DOHH2 (cell line): ENCODE results near the gene ITSN2.

Source experiments
- H3F3A ChIP-seq: fragments of 200-600 bp; sonication (generic), shearing (Covaris generic); 2 replicates; pipeline ENCODE4 v1.6.0; 2016; ENCODE audit warnings: antibody characterized with exemption, mild to moderate bottlenecking; ENCODE audit not compliant: control insufficient read depth, insufficient read depth
- H3K27ac ChIP-seq: fragments of 200-600 bp; sonication (generic); 2 replicates; pipeline ENCODE4 v1.5.1; 2014; ENCODE audit warnings: low read depth, mild to moderate bottlenecking, low read length, moderate library complexity
- H3K27me3 ChIP-seq: fragments of 200-600 bp; sonication (generic); 2 replicates; pipeline ENCODE4 v1.6.1; 2014; ENCODE audit warnings: mild to moderate bottlenecking, low read length, mixed read lengths; ENCODE audit not compliant: control insufficient read depth
- H3K36me3 ChIP-seq: fragments of 200-600 bp; sonication (generic); 2 replicates; pipeline ENCODE4 v1.6.1; 2014; ENCODE audit warnings: mild to moderate bottlenecking, low read length, moderate library complexity, mixed read lengths; ENCODE audit not compliant: control insufficient read depth
- H3K4me1 ChIP-seq: fragments of 200-600 bp; sonication (generic); 2 replicates; pipeline ENCODE4 v1.6.1; 2014; ENCODE audit warnings: mild to moderate bottlenecking, low read length, mixed read lengths; ENCODE audit not compliant: control insufficient read depth
- H3K4me2 ChIP-seq: fragments of 200-600 bp; sonication (generic); 2 replicates; pipeline ENCODE4 v1.6.0; 2014; ENCODE audit warnings: mild to moderate bottlenecking, low read length, moderate library complexity
- H3K4me3 ChIP-seq: fragments of 200-600 bp; sonication (generic); 2 replicates; pipeline ENCODE4 v1.5.1; 2014; ENCODE audit warnings: mild to moderate bottlenecking, low read length, mixed read lengths
- H3K79me2 ChIP-seq: fragments of 200-600 bp; sonication (generic); 2 replicates; pipeline ENCODE4 v1.6.1; 2014; ENCODE audit warnings: mild to moderate bottlenecking, low read length, mixed read lengths; ENCODE audit not compliant: control insufficient read depth
- H3K9me2 ChIP-seq: fragments of 200-600 bp; sonication (generic); replicated peaks from 2 replicates; pipeline ENCODE4 v1.6.1; 2014; ENCODE audit warnings: mild to moderate bottlenecking, low read length, mixed read lengths; ENCODE audit not compliant: control insufficient read depth
- H3K9me3 ChIP-seq: fragments of 200-600 bp; sonication (generic); 2 replicates; pipeline ENCODE4 v1.6.1; 2014; ENCODE audit warnings: antibody characterized with exemption, low read length, mixed read lengths; ENCODE audit not compliant: control insufficient read depth, insufficient read depth
- H4K20me1 ChIP-seq: fragments of 200-600 bp; sonication (generic); 2 replicates; pipeline ENCODE4 v1.6.0; 2014; ENCODE audit warnings: low read depth, mild to moderate bottlenecking, antibody characterized with exemption, low read length, moderate library complexity; ENCODE audit not compliant: control insufficient read depth, insufficient read depth
- EZH2phosphoT487 ChIP-seq: fragments of 200-600 bp; sonication (generic); IDR thresholded peaks from 2 replicates; pipeline ENCODE4 v1.6.1; 2017; ENCODE audit warnings: borderline replicate concordance, mild to moderate bottlenecking, antibody characterized with exemption, low read length, moderate library complexity, mixed read lengths
- TF ChIP-seq, protein P1 (sequence below): fragments of 200-600 bp; sonication (generic); IDR thresholded peaks from one replicate; pipeline ENCODE4 v1.5.1; 2014; ENCODE audit warnings: antibody characterized with exemption, mild to moderate bottlenecking, low read depth, low read length; ENCODE audit not compliant: poor library complexity, severe bottlenecking

ITSN2 gene

DNA sequence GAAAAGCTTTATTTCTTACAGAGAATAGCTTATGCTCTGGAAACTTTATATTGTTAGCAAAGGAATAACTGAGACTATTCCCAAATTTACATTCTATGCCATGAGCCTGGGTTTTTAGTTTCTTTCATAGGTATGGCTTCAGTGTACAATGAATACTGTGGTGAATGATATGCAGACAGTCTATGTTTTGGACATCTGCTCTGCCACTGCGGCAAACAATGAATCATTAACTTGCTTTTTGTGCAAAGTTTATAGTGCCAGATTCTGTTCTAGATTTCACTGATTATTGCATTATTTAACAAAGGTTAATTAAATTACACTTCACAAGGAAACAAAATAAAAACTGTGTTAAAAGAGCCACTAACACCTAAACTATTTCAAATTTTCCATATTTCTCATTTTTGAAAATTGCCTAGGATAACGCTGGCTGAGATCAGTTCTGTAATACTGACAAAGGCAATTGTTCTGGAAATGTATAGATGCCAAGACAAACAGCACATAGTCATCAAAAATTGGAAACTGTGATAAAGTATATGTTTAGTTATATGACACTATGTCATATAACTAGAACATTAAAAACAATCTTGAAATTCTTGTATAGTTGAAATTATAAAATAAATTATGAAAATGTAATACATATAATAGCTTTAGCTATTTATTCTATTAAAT, 74.7 kb downstream of the ITSN2 start:
- Histone ChIP-seq H3K9me2 (no peaks in the 10 kb centered on the region), H3K36me3 (peaks cover 29% of the 10 kb centered on the region), H3K4me3 (no peak overlapping the region), H3F3A (no peaks in the 10 kb centered on the region), H3K27ac (no peak overlapping the region), H4K20me1 (no peaks in the 10 kb centered on the region), H3K27me3 (no peaks in the 10 kb centered on the region), H3K4me1 (no peaks in the 10 kb centered on the region), H3K4me2 (no peak overlapping the region), H3K79me2 (no peaks in the 10 kb centered on the region), H3K9me3 (no peaks in the 10 kb centered on the region)
- TF ChIP-seq, protein P1, sequence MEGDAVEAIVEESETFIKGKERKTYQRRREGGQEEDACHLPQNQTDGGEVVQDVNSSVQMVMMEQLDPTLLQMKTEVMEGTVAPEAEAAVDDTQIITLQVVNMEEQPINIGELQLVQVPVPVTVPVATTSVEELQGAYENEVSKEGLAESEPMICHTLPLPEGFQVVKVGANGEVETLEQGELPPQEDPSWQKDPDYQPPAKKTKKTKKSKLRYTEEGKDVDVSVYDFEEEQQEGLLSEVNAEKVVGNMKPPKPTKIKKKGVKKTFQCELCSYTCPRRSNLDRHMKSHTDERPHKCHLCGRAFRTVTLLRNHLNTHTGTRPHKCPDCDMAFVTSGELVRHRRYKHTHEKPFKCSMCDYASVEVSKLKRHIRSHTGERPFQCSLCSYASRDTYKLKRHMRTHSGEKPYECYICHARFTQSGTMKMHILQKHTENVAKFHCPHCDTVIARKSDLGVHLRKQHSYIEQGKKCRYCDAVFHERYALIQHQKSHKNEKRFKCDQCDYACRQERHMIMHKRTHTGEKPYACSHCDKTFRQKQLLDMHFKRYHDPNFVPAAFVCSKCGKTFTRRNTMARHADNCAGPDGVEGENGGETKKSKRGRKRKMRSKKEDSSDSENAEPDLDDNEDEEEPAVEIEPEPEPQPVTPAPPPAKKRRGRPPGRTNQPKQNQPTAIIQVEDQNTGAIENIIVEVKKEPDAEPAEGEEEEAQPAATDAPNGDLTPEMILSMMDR: no peak
- TF ChIP-seq EZH2phosphoT487: no peak

DNA sequence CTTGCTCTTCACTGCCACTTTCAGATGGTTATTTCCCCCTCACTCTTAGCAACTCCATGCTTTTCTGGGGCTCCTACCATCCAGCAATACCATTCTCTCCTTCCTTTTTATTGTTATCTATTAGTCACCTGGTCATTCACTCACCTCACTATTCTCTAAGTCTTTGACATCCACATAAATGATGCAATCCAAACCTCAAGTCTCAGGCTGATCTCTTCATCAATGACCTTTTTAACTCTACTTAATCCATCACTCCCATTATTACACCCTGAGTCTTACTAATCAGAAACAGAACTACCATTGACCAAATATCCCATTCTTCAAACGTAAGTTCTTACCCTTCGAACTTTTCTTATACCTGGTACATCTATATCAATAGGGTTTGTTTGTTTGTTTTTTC, 79.7 kb downstream of the ITSN2 start:
- TF ChIP-seq EZH2phosphoT487: no peak
- TF ChIP-seq, protein P1: no peak
- H3K4me1 ChIP-seq: no peaks in the 10 kb centered on the region
- H3K36me3 ChIP-seq: peaks cover 10% of the 10 kb centered on the region
- H3K27me3 ChIP-seq: no peaks in the 10 kb centered on the region
- no peaks in the 10 kb centered on the region for H4K20me1 ChIP-seq
- no peaks in the 10 kb centered on the region for H3F3A ChIP-seq
- H3K9me2 ChIP-seq: no peaks in the 10 kb centered on the region
- H3K27ac ChIP-seq: no peak overlapping the region
- H3K4me2 ChIP-seq: no peak overlapping the region
- H3K79me2 ChIP-seq: no peaks in the 10 kb centered on the region
- no peak overlapping the region for H3K4me3 ChIP-seq
- H3K9me3 ChIP-seq: no peaks in the 10 kb centered on the region

DNA sequence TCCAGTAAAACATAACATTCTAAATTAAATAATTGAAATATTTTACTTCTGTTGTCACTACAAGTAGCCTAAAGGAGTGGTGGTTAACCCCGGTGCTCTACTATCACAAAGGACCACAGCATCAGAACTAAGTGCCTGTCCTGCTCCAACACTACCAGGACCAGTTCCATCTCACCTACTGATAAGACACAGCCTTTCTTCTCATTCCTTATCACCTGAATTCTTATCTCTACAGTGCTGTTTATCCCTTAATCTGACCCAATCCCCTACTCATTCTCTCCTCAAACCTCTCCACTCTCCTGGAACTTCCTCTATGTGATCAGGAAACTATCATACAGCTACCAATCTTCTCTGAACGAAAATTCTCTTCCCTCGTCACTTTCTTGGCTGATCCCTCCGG, 80.2 kb downstream of the ITSN2 start:
- no peak for TF ChIP-seq EZH2phosphoT487
- TF ChIP-seq, protein P1: no peak
- no peaks in the 10 kb centered on the region for H3K27me3 ChIP-seq
- peaks cover 11% of the 10 kb centered on the region for H3K36me3 ChIP-seq
- no peaks in the 10 kb centered on the region for H3F3A ChIP-seq
- no peaks in the 10 kb centered on the region for H4K20me1 ChIP-seq
- H3K9me3 ChIP-seq: no peaks in the 10 kb centered on the region
- H3K79me2 ChIP-seq: no peaks in the 10 kb centered on the region
- H3K4me2 ChIP-seq: no peak overlapping the region
- H3K27ac ChIP-seq: no peak overlapping the region
- no peak overlapping the region for H3K4me3 ChIP-seq
- no peaks in the 10 kb centered on the region for H3K4me1 ChIP-seq
- no peaks in the 10 kb centered on the region for H3K9me2 ChIP-seq
